GM12878 (cell line): ENCODE data around the gene CLC. TPM values are rescaled to one million over a fixed set of nuclear protein-coding genes. Genes with fewer than 3 reads are reported as not detected.

Experiments used
- ATAC-seq: fragments of 200-7000 bp; cut with Tn5 transposase; 3 replicates; pipeline ENCODE4 v1.9.1; 2020; ENCODE audit warnings: mild to moderate bottlenecking, moderate library complexity
- BruUV-seq: library from RNA; stranded (reverse); fragments of 400-500 nt; replicated peaks from 2 replicates; lab custom pipeline; 2021; lab: Mats Ljungman, UMichigan
- CTCF ChIA-PET: fragments of 300-600 bp; sonication (Branson Sonifier 250); formaldehyde crosslinking; extraction: SDS; loops from one replicate; lab custom pipeline; 2021; ENCODE audit warnings: inconsistent platforms; lab: Yijun Ruan, JAX
- POLR2A ChIA-PET: fragments of 350-600 bp; formaldehyde crosslinking; extraction: SDS; loops from one replicate; lab custom pipeline; 2021; ENCODE audit warnings: inconsistent platforms; lab: Charles Lee
- RAD21 ChIA-PET: fragments of 300-600 bp; sonication (Branson Sonifier 250); formaldehyde crosslinking; loops from one replicate; lab custom pipeline; 2023; ENCODE audit warnings: antibody characterized with exemption; ENCODE audit not compliant: unreplicated experiment; lab: Charles Lee
- SMC1A ChIA-PET: fragments of 300-600 bp; sonication (Branson Sonifier 250); formaldehyde crosslinking; loops from one replicate; lab custom pipeline; 2023; ENCODE audit not compliant: unreplicated experiment, uncharacterized antibody; lab: Charles Lee
- DNase-seq: peaks from one replicate; pipeline ENCODE4 v3.0.0-alpha.2; 2011; ENCODE audit warnings: low read depth, low spot score
- FAIRE-seq: peaks from 3 replicates; lab custom pipeline; 2011; peaks lifted over from hg19 to GRCh38; lab: Jason Lieb, UNC
- H2AFZ ChIP-seq: 2 replicates; pipeline ENCODE4 v1.6.0; 2011; ENCODE audit warnings: low read depth, low read length, control low read depth; ENCODE audit not compliant: control insufficient read depth
- H3K27ac ChIP-seq: 2 replicates; pipeline ENCODE4 v1.5.1; 2011; ENCODE audit warnings: control low read depth; ENCODE audit not compliant: control insufficient read depth, insufficient read depth
- H3K27me3 ChIP-seq, 2 experiments: replicated peaks in 1 of 2; 2 replicates each; pipeline versions ENCODE4 v1.6.0 to v1.6.1; 2011; ENCODE audit warnings: low read length in 1 of 2; ENCODE audit not compliant: control insufficient read depth in 2 of 2, insufficient read depth in 2 of 2
- H3K36me3 ChIP-seq, 2 experiments: 2 replicates each; pipeline ENCODE4 v1.5.1; 2011; ENCODE audit warnings: low read length in 1 of 2; ENCODE audit not compliant: control insufficient read depth in 2 of 2, insufficient read depth in 2 of 2
- H3K4me1 ChIP-seq: 2 replicates; pipeline ENCODE4 v1.6.1; 2011; ENCODE audit warnings: mild to moderate bottlenecking, low read length, moderate library complexity, mixed read lengths; ENCODE audit not compliant: control insufficient read depth, insufficient read depth
- H3K4me2 ChIP-seq: 2 replicates; pipeline ENCODE4 v1.6.0; 2011; ENCODE audit warnings: control low read depth; ENCODE audit not compliant: control insufficient read depth, insufficient read depth
- H3K4me3 ChIP-seq: fragments of 200-600 bp; sonication (generic); 2 replicates; pipeline ENCODE4 v1.5.1; 2016
- H3K79me2 ChIP-seq: 2 replicates; pipeline ENCODE4 v1.6.0; 2011; ENCODE audit warnings: low read length; ENCODE audit not compliant: control insufficient read depth, insufficient read depth
- H3K9ac ChIP-seq: 2 replicates; pipeline ENCODE4 v1.8.0; 2011; ENCODE audit warnings: low read length, control low read depth, mixed read lengths; ENCODE audit not compliant: control insufficient read depth, insufficient read depth
- H3K9me3 ChIP-seq: replicated peaks from 3 replicates; pipeline ENCODE4 v1.5.1; 2011; ENCODE audit warnings: mild to moderate bottlenecking, low read length; ENCODE audit not compliant: control insufficient read depth, insufficient read depth
- H4K20me1 ChIP-seq: 2 replicates; pipeline ENCODE4 v1.6.0; 2011; ENCODE audit not compliant: control insufficient read depth, insufficient read depth
- ATF7 ChIP-seq: fragments of 450-650 bp; IDR thresholded peaks from 2 replicates; pipeline ENCODE4 v1.6.1; 2016; ENCODE audit warnings: low read depth, mild to moderate bottlenecking
- CBFB ChIP-seq: IDR thresholded peaks from 2 replicates; pipeline ENCODE4 v1.6.1; 2016; ENCODE audit warnings: antibody characterized with exemption, low read depth
- CHD4 ChIP-seq: fragments of 200-600 bp; sonication (generic); IDR thresholded peaks from 2 replicates; pipeline ENCODE4 v1.6.1; 2016; ENCODE audit warnings: mild to moderate bottlenecking
- IKZF1 ChIP-seq: fragments of 450-650 bp; conservative IDR thresholded peaks from 2 replicates; pipeline ENCODE4 v1.6.1; 2017; ENCODE audit warnings: antibody characterized with exemption, mild to moderate bottlenecking
- IKZF2 ChIP-seq, 2 experiments: fragments of 450-650 bp; IDR thresholded peaks; 2 replicates each; pipeline ENCODE4 v1.6.1; 2017; ENCODE audit warnings: mild to moderate bottlenecking in 2 of 2, moderate library complexity in 2 of 2
- MEF2A ChIP-seq: IDR thresholded peaks from 2 replicates; pipeline ENCODE4 v1.6.1; 2011; ENCODE audit warnings: low read depth, mild to moderate bottlenecking, low read length, moderate library complexity; ENCODE audit not compliant: insufficient read depth
- MTA2 ChIP-seq: fragments of 450-650 bp; IDR thresholded peaks from 2 replicates; pipeline ENCODE4 v1.6.1; 2016; ENCODE audit warnings: low read depth, mild to moderate bottlenecking, moderate library complexity
- TCF7 ChIP-seq: IDR thresholded peaks from 2 replicates; pipeline ENCODE4 v1.6.1; 2014; ENCODE audit warnings: antibody characterized with exemption, borderline replicate concordance
- USF2 ChIP-seq: IDR thresholded peaks from 2 replicates; pipeline ENCODE4 v1.6.1; 2011; ENCODE audit warnings: low read depth, low read length, improper control_type of control experiment, borderline replicate concordance
- ZBTB4 ChIP-seq: fragments of 450-650 bp; formaldehyde crosslinking; IDR thresholded peaks from 2 replicates; pipeline ENCODE4 v1.4.0; 2022; ENCODE audit warnings: mild to moderate bottlenecking, moderate library complexity
- WGBS: methylation state at CpG from one replicate; pipeline ENCODE4 v1.1.6; 2016; ENCODE audit warnings: low lambda C conversion rate; ENCODE audit not compliant: insufficient replicate concordance, insufficient coverage; ENCODE audit errors: missing lambda C conversion rate; 5-methylcytosine and 5-hydroxymethylcytosine counted together
- in situ Hi-C: fragments of 300-500 bp; cut with MboI; formaldehyde crosslinking; loops from 9 replicates; pipeline ENCODE4 v1.14.3; 2018; ENCODE audit warnings: mixed read lengths
- intact Hi-C: fragments of 100-400 bp; cut with micrococcal nuclease; formaldehyde crosslinking; loops from one replicate; pipeline ENCODE4 v1.14.2; 2022; ENCODE audit not compliant: unreplicated experiment
- polyA plus RNA-seq, 11 experiments: library from polyadenylated mRNA; depleted of rRNA in 4 of 11; unstranded in 6 of 11; stranded (reverse) in 5 of 11; fragments of >200 nt; fragmentation: Nextera tagmentation in 4 of 11; fragmentation: Illumina TruSeq in 1 of 11; extraction: Ambion mirVana in 4 of 11; extraction: Trizol in 1 of 11; gene quantifications; 1 replicate in 1 of 11; 2 replicates in 10 of 11; pipeline versions ENCODE4 v1.2.1 to v1.2.3, GENCODE V29; 2011 to 2016; ENCODE audit warnings: inconsistent platforms in 2 of 11, missing spikeins in 2 of 11, low read depth in 1 of 11
- total RNA-seq, 4 experiments: library from RNA; depleted of rRNA in 3 of 4; stranded (reverse); fragments of >200 nt in 3 of 4; fragmentation: Illumina TruSeq in 1 of 4; extraction: Trizol in 1 of 4; gene quantifications; 2 replicates each; pipeline versions ENCODE4 v1.2.1 to v1.2.3, GENCODE V29; 2013 to 2021
- TF ChIP-seq, protein P1 (sequence below): fragments of 450-650 bp; IDR thresholded peaks from 2 replicates; pipeline ENCODE4 v1.6.1; 2018; ENCODE audit warnings: mild to moderate bottlenecking, low read depth, moderate library complexity; ENCODE audit not compliant: partially characterized antibody
- TF ChIP-seq, protein P2 (sequence below): fragments of 450-650 bp; formaldehyde crosslinking; IDR thresholded peaks from 2 replicates; pipeline ENCODE4 v1.4.0; 2020; ENCODE audit warnings: mild to moderate bottlenecking, moderate library complexity

Gene CLC
- total and polyA plus RNA-seq, 10 of the 15 experiments (the other 5 are each of a cell fraction or from before 2014, with no cell fraction given) = 0.18 to 0.36 (median 0.29) TPM; not detected in 4

- in situ Hi-C loops = no loop called here
- no peaks in the 10 kb centered on the region for H3K27me3 ChIP-seq
- BruUV-seq = no TSS peak
- TF ChIP-seq MTA2 (peak; percentile 50; the same call in 1 of the 2 replicates), TCF7 (no peak), CHD4 (no peak), ZBTB4 (CRISPR knock-in tag) (no peak), CBFB (no peak), IKZF2 (IDR thresholded peaks at IDR 0.05) (peak; percentile 84; a peak in 3 of 4 replicates), MEF2A (no peak), ATF7 (no peak), IKZF1 (peak; percentile 73; the same call in 1 of the 2 replicates), USF2 (no peak)
- TF ChIP-seq, protein P1, sequence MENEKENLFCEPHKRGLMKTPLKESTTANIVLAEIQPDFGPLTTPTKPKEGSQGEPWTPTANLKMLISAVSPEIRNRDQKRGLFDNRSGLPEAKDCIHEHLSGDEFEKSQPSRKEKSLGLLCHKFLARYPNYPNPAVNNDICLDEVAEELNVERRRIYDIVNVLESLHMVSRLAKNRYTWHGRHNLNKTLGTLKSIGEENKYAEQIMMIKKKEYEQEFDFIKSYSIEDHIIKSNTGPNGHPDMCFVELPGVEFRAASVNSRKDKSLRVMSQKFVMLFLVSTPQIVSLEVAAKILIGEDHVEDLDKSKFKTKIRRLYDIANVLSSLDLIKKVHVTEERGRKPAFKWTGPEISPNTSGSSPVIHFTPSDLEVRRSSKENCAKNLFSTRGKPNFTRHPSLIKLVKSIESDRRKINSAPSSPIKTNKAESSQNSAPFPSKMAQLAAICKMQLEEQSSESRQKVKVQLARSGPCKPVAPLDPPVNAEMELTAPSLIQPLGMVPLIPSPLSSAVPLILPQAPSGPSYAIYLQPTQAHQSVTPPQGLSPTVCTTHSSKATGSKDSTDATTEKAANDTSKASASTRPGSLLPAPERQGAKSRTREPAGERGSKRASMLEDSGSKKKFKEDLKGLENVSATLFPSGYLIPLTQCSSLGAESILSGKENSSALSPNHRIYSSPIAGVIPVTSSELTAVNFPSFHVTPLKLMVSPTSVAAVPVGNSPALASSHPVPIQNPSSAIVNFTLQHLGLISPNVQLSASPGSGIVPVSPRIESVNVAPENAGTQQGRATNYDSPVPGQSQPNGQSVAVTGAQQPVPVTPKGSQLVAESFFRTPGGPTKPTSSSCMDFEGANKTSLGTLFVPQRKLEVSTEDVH = no peak
- TF ChIP-seq, protein P2, sequence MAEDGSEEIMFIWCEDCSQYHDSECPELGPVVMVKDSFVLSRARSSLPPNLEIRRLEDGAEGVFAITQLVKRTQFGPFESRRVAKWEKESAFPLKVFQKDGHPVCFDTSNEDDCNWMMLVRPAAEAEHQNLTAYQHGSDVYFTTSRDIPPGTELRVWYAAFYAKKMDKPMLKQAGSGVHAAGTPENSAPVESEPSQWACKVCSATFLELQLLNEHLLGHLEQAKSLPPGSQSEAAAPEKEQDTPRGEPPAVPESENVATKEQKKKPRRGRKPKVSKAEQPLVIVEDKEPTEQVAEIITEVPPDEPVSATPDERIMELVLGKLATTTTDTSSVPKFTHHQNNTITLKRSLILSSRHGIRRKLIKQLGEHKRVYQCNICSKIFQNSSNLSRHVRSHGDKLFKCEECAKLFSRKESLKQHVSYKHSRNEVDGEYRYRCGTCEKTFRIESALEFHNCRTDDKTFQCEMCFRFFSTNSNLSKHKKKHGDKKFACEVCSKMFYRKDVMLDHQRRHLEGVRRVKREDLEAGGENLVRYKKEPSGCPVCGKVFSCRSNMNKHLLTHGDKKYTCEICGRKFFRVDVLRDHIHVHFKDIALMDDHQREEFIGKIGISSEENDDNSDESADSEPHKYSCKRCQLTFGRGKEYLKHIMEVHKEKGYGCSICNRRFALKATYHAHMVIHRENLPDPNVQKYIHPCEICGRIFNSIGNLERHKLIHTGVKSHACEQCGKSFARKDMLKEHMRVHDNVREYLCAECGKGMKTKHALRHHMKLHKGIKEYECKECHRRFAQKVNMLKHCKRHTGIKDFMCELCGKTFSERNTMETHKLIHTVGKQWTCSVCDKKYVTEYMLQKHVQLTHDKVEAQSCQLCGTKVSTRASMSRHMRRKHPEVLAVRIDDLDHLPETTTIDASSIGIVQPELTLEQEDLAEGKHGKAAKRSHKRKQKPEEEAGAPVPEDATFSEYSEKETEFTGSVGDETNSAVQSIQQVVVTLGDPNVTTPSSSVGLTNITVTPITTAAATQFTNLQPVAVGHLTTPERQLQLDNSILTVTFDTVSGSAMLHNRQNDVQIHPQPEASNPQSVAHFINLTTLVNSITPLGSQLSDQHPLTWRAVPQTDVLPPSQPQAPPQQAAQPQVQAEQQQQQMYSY = no peak
Measured at GRCh38 chr19:39727070-39727800, 10.6 kb downstream of the CLC start.

More at GRCh38 chr19:39727070-39727800, 10.6 kb downstream of the CLC start:
- SMC1A ChIA-PET = no interaction called here
- Histone ChIP-seq H3K9ac (peak overlapping the region; percentile 24; the same call in 1 of the 2 replicates), H3K4me1 (peaks cover 23% of the 10 kb centered on the region), H3K36me3 (no peaks in the 10 kb centered on the region), H3K4me3 (no peak overlapping the region), H3K79me2 (no peaks in the 10 kb centered on the region), H2AFZ (peak overlapping the region; percentile 33), H3K9me3 (no peaks in the 10 kb centered on the region), H3K27ac (peak overlapping the region; percentile 74), H3K4me2 (peak overlapping the region; percentile 61), H4K20me1 (no peaks in the 10 kb centered on the region)
- RAD21 ChIA-PET = interaction anchor here (1.0 kb wide), 1 partner anchor 26 kb away, joined by 4 read pairs; no protein-coding TSS in a partner anchor
- 55% methylated on average over 10 of the region's 10 CpGs for WGBS
- DNase-seq (peak; percentile 50), ATAC-seq (peak; percentile 77), FAIRE-seq (peak; percentile 85)
- intact Hi-C loops = no loop called here
- POLR2A ChIA-PET = no interaction called here
- CTCF ChIA-PET = interaction anchor here (0.7 kb wide), 1 partner anchor 270 kb away, joined by 3 read pairs; no protein-coding TSS in a partner anchor
